Measurements from ENCODE around the gene LRRC71.

LRRC71 gene

DNA sequence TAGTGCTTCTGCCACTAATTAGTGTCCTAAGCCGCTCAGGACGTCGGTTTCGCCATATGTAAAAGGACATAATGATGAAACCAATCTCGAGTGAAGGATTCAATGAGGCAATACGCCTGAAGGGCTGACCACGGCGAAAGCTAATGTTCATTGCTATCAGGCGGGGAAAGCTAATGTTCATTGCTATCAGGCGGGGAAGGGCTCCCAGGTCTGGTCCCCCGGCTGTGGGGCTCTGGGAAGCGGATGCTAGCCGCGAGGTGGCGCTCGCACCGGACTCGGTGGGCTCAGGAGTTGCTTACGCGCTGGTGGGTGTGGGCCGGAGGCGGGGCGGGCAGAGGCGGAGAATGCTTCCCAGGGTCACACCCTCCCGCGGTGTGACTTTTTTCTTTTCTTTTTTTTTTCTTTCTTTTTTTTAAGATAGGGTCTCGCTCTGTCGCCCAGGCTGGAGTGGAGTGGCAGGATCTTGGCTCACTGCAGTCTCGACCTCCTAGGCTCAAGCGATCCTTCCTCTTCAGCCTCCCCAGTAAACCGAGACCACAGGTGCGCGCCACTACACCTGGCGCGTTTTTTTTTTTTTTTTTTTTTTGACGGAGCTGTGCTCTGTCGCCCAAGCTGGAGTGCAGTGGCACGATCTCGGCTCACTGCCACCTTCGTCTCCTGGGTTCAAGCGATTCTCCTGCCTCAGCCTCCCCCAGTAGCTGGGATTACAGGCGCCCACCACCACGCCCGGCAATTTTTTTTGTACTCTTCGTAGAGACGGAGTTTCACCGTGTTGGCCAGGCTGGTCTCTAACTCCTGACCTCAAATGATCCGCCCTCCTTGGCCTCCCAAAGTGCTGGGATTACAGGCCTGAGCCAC lies 28.0 kb upstream of the LRRC71 start:
- peak; percentile 78 for DNase-seq (ENCODE audit: low read depth)

DNA sequence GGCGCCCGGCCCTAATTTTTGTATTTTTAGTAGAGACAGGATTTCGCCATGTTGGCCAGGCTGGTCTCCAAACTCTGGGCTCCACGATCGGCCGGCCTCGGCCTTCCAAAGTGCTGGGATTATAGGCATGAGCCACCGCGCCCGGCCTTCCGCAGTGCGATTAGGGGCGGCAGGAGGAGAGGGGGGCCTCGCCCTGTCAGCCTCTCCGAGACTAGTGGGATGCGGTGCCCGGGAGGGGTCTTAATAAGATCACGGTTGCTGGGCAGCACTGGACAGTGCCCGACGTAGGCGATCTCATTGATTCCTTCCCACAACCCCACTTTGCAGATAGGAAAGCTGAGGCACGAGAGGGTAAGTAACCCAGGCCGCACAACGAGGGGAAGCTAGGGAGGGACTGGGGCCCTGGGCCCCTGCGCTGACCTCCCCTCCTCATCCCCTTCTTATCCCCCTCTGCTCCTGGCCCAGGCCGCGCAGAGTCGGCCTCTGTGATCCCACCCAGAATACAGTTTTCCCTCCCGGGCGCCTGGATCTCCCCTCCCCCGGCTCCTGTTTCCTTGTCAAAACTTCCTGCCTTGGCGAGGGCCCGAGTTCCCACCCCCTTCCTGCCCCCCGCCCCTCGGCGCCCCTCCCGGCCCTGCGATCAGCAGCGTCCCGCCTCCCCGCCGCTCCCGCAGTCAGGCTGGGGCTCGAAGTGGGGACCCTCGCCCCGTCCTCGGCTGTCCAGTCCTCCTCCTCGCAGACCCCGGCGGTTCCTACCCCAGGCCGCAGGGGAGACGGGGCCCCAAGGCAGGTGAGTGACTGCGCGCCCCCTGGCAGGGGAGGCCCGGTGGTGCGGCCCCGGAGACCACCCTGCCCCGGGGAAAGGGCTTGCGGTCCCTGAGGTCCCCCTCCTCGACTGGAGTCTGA lies 27.1 kb upstream of the LRRC71 start, which contains the start of gene PEAR1:
Gene PEAR1 (plus strand): TSS at position 671 of the 906 bp plus-strand sequence. CDS start 10,209 bp downstream, outside the sequence.
- DNase-seq (ENCODE audit: low read depth), result no peak

DNA sequence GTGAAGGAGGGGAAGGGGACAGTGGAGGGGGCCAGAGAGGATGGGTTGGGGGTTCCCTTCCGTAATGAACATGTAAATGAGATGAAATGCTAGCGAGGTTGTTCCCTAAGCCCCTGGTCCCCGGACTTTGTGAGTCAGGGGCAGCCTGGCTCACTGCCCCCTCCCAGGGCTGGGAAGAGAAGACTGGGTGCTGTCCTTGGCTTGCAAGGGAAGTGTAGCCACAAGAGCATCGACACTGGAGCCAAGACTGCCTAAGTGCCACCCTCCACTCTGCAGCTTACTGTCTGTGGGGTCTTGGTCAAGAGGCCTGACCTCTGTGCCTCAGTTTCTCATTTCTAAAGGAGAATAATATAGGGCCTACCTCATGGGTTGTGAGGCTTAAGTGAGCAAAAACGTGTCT lies 26.4 kb upstream of the LRRC71 start:
- DNase-seq (ENCODE audit: low read depth), result no peak

DNA sequence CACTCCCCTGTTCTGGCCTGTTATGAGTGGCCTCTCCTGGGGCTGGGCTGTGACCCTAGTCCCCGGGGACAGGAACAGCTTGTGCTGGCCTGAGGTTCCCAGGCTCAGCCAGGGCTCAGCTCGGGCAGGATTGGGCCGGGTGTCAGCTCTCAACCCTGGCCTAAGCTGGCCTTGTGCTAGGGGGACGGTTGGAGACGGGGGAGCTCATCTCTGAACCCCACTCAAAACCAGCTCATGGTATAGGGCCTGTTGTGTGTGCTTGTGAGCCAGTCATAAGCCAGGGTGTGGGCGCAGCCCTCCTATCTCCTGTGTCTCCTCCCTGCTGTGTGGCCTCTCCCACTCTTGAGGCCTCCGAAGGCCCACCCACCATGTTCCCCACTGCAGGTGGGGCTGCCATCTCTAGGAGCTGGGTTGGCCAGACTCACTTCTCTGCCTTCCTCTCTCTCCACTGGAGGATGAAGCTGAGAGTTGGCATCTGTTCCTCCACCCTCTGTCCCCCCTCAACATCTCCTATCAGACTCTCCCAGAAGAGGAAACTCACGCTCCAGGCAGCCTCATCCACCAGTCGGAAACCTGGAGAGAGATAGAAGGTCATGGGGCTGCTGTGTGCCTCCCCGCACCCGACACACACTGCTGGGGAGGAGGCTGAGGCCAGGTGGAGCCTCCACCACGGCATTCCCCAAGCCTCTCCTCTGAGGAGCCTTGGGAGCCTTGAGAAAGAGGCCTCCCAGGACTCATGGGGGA lies 25.5 kb upstream of the LRRC71 start:
- DNase-seq (ENCODE audit: low read depth), result no peak

DNA sequence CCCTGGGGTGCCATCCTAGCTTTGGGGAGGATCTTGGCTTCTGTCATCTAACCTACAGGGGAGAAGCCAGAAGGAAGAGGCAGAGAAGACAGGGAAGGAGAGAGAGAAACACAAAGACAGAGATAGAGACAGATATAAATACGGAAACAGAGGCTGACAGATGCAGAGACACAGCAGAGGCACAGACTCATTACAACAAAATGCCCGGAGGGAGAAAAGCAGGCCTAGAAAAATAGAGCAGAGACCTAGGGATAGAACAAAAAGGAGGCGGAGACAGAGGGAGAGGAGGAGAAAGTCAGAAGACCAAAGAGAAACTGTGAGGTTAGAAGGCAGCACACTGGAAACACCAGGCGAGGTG lies 25.0 kb upstream of the LRRC71 start:
- DNase-seq (ENCODE audit: low read depth), result no peak

DNA sequence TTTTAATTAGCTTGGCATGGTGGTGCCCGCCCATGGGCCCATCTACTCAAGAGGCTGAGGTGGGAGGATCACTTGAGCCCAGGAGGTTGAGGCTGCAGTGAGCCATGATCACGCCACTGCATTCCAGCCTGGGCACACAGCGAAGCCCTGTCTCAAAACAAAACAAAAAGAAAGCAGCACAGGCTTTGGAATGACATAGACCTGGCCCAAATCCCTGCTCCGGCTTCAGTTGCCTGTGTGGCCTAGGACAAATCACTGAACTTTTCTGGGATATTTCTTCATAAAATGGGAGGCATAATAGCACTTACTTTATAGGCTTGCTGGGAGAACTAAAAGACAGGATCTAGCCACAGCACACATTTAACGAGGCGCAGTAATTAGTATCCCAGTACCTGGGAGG lies 24.5 kb upstream of the LRRC71 start:
- DNase-seq (ENCODE audit: low read depth), result no peak

DNA sequence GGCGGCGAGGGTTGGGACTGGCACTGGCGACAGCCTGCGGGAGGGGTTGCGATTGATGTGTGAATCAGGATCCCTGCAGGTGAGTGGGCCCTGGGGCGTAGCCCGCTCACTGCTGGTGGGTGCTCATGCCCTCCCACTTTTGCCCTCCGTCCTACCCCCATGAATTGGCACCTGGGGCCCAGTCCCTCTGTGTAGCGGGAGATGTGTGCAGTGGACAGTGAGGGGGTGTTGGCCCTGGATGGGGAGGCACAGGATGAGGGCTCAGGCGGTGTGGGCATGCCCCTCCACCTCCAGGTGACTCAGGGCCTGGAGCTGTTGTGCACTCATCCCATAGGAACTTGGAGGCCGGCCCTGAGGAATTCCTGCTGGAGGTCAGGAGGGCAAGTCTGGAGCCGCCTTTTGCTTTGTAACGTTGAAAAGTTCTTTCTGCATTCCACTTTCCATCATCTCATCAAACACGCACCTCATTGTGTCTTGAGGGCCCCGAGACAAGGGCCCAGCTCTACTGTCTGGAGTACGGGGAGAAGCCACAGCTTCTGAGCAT lies 23.9 kb upstream of the LRRC71 start:
- no peak for DNase-seq (ENCODE audit: low read depth)

DNA sequence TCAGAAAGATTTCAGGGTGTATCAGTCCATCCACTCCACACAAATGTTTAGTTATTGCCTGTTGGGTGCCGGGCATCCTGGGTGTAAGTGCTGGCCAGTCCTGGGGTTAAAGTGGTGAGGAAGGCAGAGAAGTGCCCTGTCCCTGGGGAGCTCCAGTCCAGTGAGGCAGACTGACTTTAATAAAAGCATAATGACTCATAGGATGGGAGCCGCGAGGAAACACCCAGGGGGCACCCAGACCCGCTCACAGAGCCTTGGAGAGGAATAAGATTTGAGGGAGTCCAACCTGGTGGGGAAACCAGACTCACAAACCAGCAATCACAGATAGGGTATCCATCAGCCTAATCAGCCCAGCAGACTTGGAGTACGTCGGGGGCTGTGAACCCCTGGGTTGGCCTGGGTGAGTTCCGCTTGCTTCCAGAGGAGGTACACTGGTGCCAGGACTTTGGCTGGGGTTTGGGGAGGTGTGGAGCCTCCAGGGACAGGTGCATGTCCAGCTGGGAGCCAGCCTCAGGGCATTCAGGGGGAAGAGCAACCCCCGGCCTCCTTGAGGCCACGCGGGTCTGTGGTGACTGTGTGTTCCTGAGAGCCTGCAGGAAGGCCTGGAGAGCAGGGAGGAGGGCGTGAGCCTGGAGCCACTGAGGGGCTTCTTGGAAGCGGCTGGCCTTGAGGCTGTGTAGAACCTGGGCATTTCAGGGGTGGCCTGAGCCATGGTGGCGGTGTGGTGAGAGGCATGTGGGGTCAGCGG lies 23.2 kb upstream of the LRRC71 start:
- DNase-seq (ENCODE audit: low read depth), result no peak

DNA sequence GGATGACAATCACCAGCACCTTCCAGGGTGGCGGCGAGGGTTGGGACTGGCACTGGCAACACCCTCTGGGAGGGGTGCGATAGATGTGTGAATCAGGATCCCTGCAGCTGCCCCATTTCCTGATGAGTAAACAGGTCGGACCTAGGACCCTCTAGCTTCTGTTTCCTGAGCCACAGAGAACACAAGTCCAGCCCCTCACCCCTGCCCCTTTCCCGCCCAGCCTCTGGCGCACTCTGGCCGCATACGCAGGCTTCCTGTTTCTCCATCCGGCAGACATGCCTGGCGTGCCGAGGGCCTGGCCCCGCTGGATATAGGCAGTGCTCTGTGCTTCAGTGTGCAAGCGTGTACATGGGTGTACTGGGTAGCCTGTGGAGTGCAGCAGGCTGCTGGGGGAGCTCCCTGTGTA lies 22.3 kb upstream of the LRRC71 start:
- no peak for DNase-seq (ENCODE audit: low read depth)

DNA sequence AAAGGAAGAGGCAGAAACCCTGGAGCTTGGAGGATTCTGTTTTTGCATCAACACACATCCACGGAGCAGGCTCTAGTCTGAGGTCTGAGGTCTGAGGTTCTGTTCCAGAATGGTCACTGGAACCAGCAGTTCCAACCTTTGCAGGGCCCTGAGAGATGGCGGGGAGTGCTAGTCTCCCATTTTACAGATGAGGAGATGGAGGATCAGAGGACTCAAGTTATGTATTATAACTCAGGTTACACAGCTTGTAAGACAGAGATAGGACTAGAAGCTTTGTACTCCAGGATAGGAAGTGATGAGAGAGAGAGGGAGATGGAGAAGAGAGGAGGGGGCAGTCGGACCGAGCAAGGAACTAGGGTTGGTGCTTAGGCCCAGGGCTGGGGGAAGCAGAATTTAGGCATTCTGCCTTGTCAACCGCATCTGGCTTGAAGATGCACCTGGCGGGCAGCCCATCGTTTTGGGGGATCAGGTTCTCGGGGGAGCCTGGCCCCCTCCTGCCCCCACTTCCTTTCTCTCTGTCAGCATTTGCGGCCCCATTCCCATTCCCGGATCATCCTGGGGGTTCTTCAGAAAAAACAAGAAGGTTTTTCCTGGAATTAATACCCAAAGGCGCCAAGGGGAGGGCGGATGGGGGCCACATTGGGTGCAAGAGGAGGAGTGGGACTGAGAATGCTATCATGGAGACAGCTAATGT lies 21.3 kb upstream of the LRRC71 start:
- DNase-seq (ENCODE audit: low read depth), result no peak

DNA sequence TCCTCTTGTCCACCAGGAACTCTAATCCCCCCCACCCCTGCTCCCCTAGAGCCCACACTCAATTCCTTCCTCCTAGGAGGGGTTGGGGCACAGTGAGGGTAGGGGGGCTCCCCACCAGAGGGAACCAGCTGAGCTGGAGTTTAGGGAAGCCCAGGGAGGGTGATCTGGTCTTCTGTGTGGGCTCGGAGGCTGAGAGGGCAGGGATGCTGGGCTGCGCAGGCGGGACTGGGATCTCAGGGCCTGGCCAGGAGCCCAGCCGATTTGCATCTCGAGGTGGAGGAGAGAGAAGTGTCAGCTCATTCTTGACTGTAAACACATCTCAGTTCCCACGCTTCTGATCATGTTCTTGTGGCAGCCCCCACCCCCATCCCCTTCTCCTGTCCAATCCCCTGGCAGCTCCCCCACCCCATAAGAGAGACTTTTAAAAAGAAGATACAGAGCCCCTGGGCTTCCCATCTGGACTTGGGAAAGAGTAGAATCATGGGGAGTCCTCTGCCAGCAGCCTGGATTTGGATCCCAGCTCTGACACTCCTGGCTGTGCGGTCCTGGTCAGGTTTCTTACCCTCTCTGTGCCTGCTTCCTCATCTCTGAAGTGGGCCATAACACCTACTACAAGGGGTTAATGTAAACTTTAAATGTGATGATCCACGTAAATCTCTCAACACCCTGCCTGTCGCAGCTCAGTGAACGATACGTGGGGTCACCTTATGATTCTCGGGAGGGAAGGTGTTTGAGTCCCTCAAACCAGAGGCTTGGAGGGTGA lies 20.3 kb upstream of the LRRC71 start:
- no peak for DNase-seq (ENCODE audit: low read depth)

DNA sequence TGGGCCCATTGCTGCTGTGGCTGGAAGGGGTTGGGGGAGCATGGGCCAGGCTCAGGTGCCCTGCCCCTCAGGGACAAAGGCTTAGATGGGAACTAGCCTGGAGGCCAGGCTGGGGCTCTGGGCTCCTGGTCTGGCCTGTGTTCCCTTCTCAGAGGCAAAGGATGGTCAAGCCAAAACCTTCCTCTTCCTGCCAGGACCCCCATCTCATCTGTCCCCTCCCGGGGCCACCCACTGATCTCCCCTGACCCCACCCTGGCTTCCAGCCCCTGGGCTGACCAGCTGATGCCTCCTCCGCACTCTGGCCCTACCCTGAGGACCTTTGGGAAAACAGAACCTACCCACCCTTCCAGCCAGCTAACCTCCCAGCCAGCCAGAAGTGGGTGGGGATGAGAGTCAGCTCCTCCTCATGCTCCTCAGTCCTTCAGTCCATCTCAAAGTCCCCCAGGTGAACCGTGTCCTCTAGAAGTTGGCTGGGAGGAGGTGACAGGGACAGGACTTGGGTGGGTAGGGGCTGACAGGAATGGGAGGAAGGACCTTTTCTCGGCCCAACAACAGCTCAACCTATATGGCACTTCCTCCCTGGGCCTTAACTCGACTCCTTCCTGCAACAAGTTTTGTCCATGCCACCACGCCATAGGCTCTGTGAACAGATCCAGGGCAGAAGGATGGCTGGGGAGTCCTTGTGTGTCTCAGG lies 19.4 kb upstream of the LRRC71 start:
- DNase-seq (ENCODE audit: low read depth), result no peak

DNA sequence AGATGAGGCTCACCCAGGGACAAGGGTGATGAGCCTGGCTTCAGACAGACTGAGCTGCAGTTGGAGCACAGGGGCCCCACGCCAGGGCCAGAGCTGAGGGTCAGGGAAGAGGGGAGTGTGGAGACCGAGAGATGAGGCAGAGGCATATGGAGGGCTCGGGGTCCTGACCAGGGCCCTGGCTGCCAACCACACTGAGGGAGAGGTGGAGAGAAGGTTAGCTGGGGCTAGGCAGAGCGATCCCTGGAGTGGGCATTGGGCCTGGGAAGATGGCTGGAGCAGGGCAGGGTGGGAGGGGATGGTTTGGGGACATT lies 18.9 kb upstream of the LRRC71 start:
- no peak for DNase-seq (ENCODE audit: low read depth)

DNA sequence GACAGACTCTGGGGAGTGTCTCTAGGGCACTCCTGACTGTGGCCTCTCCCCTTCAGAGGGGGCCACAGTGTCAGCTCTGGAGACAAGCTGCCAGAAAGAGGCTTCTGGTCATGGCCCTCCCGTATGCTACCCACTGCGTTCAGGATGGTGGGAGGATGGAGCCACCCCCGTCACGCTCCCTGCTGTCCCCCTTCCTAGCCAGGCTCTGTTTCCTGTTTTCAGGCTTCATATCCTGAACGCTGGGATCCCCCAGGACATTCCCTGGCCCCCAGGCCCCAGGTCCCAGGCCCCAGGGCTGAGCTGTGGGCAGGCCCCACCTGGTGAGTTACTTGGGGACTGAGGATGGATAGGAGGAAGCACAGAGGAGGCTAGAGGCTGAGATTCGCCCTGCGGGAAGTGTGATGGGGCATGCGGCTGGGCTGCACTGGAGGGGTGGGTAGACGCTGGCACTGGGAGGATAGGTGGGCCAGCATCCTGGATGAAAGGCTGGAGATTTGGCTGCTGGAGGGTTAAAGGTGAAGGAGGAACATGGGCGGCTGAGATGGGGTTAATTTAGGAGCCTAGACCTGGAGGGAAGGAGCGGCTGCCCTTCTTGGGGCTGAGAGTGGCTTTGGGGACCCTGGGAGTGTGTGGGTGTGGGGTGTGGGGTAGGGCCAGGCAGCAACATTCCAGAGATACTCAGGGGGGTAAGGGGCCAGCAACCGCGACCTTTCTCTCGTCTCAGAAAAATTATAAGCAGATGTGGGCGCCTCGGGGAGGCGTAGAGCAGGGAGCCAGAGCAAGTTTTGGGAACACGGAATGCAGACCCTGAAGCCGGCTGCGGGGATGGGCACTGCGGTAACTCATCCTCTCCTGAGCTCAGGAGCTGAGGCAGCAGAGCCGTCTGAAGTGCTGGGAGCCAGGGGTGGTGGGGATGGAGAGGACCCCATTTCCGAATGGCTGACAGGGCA lies 18.2 kb upstream of the LRRC71 start:
- DNase-seq (ENCODE audit: low read depth), result no peak

DNA sequence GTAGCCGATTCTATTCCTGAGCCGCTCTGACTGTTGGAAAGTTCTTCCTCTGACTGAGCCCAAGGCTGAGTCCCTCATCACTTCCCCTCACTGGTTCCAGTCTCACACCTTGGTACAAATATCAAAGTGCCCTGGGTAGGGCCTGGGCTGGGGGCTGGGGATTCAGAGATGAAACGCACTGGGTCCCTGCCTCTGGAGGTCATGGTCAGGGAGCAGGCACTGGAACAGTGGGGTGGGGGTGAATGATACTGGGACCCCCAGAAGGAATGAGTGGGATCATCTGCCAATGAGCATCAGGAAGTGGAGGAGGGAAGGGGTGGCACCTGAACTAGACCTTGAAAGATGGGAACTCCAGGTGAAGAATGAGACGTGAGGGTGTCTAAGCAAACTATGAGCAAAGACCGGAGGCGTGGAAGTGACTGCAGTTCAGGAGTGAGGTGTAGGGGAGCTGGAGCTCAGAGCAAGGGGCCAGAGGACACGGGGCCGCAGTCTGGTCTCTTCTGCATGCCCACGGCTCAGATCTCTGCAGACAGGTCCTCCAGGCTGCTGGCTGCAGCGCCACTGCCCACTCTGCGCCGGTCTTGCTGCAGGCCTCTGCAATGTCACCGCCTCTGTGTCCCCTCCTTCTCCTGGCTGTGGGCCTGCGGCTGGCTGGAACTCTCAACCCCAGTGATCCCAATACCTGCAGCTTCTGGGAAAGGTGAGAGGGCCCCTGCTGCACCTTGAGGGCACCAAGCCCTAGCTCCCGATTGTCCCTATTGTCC lies 16.9 kb upstream of the LRRC71 start:
- DNase-seq (ENCODE audit: low read depth), result no peak

DNA sequence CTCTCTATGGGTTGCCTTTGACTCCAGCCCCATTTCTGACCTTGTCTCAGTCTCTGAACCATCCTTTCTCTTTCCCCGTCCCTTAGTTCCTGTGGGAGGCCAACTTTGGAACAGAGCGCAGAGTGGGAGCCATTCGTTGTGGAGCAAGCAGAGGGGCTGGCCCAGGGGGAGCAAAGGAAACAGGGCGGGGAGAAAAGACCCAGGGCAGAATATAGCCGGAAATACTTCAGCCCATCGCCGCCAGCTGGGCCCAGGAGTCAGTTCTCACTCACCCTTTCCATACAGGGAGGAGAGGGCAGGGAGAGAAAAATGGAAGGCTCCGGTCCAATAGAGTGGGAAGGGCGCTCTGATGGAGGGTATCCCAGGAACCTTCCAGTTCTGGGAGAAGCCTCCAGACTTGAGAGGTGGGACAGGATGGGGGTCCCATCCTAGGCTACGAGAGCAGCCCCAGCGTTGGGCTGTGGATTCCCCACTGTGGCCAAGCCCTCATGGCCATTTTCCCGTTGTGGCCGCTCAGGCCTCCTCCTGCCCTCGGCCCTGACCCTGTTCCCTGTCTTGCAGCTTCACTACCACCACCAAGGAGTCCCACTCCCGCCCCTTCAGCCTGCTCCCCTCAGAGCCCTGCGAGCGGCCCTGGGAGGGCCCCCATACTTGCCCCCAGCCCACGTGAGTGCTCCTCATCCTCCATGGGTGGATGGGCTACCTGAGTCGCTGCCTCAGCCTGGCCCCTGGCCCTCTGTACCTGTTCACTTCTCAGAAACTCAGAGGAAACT lies 16.1 kb upstream of the LRRC71 start:
- no peak for DNase-seq (ENCODE audit: low read depth)

DNA sequence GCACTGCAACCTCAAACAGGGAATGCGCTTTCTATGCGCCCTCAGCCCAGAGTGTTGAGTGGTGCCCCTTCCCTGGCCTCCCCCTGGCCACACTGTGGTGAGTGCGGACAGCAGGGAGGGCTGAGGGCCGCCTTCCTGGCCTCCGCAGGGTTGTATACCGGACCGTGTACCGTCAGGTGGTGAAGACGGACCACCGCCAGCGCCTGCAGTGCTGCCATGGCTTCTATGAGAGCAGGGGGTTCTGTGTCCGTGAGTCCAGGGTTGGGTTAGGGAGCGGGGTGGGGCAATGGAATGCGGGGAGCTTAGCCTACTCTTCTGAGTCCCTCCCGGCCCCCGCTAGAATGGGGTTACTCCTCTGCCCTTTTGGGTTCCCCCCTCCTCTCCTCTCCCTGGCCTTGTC lies 15.3 kb upstream of the LRRC71 start:
- DNase-seq (ENCODE audit: low read depth), result no peak
